Fibroblast of mammary gland (primary cell): ENCODE results near the gene SMC3.

ENCODE experiments used
- DNase-seq: peaks from one replicate; pipeline ENCODE4 v3.0.0-alpha.2; 2010; ENCODE audit warnings: low read depth
- H3K4me3 ChIP-seq: 2 replicates; pipeline ENCODE4 v1.5.1; 2011; ENCODE audit warnings: low read depth, mild to moderate bottlenecking, low read length, moderate library complexity; ENCODE audit not compliant: control insufficient read depth
- CTCF ChIP-seq: conservative IDR thresholded peaks from 2 replicates; pipeline ENCODE4 v1.5.1; 2011; ENCODE audit warnings: low read depth, low read length, inconsistent platforms; ENCODE audit not compliant: control insufficient read depth, insufficient read depth

The SMC3 gene

DNA sequence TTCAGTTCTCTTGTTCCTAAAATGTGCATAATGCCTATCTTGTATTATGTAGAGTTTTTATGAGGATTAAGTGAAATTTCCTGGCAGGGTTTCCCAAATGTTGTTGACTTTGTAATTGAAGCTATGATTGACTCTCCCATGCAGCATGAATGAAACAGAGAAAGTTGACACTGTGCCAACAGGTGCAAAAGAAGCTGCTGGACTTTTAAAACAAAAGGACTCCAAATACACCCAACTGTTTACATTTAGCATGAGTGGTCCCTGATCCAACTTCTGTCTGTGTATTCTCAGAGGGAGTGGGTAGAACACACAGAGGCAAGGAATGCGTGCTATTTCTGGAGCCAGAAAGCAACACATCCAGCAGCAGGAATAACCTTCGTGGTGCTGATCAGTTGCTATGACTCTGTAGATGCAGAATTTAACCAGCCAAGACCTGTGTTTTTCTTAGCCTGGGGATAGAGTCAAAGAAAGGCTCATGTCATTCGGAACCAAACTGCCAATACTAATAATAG, 62.2 kb downstream of the SMC3 start:
- no peak overlapping the region for H3K4me3 ChIP-seq
- no peak for DNase-seq
- TF ChIP-seq CTCF, result no peak

DNA sequence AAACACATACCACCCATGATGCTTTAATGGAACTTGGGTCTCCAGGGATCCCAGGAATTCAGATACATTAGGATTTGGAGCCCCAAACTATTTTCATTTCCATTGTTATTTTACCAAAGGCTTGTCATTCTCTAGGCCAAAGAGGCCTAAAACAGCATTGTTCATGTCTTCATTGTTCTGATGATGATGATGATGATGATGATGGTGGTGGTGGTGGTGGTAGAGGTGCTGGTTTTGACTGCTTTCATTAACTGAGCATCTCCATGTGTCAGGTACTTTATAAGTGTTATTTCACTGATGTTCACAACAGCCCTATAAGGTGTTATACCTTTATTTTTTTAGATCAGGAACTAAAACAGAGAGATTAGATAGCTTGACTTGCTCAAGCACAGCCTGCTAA, 64.4 kb downstream of the SMC3 start:
- DNase-seq, result no peak
- no peak overlapping the region for H3K4me3 ChIP-seq
- no peak for TF ChIP-seq CTCF

DNA sequence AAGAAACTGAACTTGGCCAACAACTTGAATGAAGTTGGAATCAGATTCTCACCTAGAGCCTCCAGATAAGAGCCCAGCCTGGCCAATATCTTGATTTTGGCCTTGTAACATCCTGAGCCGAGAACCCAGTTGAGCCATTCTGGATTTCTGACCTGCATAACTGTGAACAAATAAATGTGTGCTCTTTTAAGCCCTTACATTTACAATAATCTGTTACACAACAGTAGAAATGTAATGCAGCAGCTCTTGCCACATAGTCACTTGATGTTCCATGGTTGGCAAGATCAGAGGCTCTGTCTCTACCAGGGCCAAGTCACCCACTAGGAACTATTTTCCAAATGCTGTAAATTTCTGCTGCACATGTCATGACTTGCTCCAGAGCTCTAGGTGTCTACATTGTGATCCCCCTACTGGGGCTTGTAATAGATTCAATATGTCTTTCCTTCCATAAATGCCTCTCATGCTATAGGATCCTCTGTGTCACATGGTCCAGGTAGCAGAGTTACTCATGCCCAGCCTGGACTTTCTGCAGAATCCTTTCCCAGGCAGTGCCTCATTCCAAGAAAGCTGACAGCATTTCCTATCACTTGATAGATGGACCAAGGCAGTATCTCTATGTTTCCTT, 65.2 kb downstream of the SMC3 start:
- H3K4me3 ChIP-seq, result no peak overlapping the region
- no peak for DNase-seq
- no peak for TF ChIP-seq CTCF

DNA sequence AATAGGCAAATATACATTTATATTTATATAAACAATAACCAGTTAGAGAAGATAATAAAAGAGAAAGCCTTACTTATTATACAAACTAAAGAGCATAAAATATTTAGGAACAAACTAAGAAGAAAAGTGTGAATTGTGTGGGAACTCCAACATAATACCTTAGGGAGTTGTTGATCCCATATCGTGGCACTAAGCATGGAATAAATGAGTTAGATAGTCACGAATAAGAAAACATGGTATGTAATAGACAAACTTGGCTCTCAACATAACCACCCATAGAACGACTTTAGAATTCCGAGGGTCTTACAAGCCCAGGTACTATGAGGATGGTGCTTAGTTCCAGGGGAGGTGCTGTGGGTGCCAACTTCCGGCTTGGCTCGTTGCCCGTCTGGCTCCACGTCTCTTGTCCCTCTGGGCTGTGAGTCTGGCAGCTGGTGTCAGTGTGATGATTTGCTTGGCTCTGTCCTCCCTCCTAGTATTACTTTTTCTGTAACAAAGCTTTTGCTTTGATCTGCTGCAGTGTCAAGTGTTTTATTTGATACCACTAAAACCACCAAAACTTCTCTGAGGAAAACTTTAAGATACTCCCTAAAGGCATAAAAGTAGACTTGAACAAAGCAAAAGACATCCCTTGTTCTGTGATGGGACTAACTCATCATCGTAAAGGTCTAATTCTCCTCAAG, 67.2 kb downstream of the SMC3 start:
- no peak for TF ChIP-seq CTCF

DNA sequence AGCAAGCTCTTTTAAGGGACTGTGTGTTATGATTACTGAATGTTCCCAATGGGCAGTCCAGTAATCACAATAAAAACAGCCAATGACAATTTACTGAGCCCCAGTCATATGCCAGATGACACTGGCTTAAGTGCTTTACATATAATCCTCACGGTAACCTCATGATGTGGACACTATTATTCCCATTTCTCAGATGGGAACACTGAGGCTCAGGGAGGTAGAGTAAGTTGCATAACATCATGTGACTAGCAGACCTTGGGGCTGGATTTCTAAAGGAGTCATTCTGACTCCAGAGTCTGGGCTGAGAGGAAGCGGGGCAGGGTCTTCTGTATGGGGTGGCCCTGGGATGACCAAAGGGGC, 69.1 kb downstream of the SMC3 start:
- no peak overlapping the region for H3K4me3 ChIP-seq
- no peak for TF ChIP-seq CTCF
- no peak for DNase-seq

More for the DNA sequence above, 67.2 kb downstream of the SMC3 start:
- H3K4me3 ChIP-seq, result no peak overlapping the region
- DNase-seq, result no peak

DNA sequence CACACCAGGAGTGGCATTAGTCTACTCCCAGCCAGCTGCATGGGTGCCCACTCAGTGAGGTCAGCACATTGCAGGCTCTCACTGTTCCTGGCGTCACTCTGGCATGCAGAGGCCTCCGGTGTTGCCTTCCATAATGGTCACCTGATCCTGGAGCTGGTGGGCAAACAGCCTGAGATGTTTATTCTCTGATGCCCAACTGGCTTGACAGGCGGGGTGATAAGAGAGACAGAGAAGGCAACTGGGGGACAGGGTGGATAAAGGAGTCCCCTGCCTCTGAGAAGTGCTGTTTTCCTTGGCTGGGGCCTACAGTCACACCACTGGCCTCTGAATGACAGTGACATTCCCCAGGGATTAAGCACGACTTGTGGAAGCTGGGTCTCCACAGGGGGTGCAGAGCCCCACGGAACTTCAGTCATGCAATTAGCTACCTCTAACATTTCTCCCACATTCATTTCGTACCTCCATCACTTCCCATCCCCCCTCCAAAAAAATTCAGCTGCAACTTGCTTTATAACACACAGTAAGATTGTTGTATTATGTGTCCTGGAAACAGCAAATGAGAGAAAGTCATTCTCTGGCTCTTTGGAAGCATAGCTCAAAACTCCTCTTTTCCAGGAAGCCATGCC, 69.5 kb downstream of the SMC3 start:
- no peak for TF ChIP-seq CTCF
- DNase-seq, result no peak
- H3K4me3 ChIP-seq, result no peak overlapping the region
